Activated CD4-positive, alpha-beta T cell treated with anti-CD3 and anti-CD28 coated beads, Interleukin-2, amount 50 U/mL, for 16 hours (primary cell): ENCODE measurements around the gene BIN2.

Source experiments
- DNase-seq: peaks from one replicate; pipeline ENCODE4 v3.0.0-alpha.2; 2020

Gene BIN2

GRCh38 chr12:51323966-51324895 lies at the start of gene BIN2:
Gene BIN2, minus strand, starts transcription at chr12:51324174. Its CDS starts 72 bp downstream, at chr12:51324102.
- peak; percentile 79 for DNase-seq

DNA sequence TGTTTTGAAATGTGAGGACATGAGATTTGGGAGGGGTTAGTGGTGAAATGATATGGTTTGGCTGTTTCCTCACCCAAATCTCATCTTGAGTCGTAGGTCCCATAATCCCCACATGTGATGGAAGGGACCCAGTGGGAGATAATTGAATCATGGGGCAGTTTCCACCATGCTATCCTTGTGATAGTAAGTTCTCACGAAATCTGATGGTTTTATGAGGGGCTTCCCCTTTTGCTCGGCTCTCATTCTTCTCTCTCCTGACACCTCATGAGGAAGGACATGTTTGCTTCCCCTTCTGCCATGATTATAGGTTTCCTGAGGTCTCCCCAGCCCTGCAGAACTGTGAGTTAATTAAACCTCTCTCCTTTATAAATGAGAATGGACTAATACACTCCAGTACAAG lies 49.2 kb upstream of the BIN2 start:
- no peak for DNase-seq

DNA sequence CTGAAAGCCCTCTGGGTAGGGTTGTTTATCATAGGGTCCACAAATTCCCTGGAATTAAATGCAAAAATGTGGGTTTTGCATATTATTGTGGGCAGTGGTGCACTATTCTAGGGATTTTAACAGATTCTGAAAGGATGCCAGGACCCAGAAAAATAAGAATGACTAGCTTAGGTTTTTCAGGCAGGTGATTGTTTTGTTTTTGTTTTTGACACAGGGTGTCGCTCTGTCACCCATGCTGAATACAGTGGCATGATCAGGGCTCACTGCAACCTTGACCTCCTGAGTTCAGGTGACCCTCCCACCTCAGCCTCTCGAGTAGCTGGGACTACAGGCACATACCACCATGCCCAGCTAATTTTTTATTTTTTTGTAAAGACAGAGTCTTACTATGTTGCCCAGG lies 48.0 kb upstream of the BIN2 start:
- DNase-seq: no peak

DNA sequence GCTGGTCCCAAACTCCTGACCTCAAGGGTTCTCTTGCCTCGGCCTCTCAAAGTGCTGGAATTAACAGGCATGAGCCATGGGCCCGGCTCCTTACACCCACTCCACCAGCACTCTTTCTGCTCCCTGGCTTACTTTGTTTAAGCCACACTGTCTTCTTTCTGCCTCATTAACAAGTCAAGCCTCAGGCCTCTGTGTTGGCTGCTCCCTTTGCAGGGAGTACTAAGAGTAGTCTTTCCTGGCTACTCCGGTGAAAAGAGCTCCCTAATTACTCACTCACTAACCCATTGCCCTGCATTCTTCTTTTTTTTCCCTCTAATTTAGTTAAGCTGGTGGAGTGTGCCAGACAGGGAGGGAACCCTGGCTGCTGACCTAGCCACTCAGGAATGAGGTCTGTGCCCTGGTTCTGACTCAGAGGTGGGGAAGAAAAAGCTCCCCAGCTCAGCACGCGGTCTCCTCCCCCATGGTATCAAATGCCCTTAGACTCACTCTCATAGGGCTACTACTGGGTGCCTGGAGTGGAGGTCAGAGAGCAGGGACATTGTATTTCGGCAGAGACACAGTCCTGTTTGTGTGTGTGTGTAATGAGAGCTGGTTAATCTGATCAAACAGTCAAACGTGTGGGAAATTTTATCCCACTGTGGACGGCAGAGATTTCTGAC lies 47.5 kb upstream of the BIN2 start:
- DNase-seq: no peak

- no peak for DNase-seq
Measured at GRCh38 chr12:51370667-51371066, 46.7 kb upstream of the BIN2 start.

DNA sequence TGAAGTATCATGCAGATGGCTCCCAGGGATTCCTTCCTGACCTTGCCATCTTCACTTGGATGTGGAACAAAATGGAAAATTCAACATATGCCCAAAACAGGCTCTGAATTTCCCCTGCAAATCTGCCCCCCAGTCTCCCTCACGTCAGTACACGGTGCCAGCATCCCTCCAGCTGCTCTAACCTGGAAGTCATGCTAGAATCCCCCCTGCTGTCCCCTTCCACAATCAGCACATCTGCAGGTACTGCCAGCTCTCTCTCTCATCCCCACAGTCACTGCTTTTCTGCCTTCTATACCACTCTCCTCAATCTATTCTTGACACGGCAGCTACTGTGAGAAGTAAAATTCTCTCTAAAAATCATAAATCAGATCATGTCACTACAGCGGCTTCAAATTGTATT lies 45.6 kb upstream of the BIN2 start:
- DNase-seq: no peak

DNA sequence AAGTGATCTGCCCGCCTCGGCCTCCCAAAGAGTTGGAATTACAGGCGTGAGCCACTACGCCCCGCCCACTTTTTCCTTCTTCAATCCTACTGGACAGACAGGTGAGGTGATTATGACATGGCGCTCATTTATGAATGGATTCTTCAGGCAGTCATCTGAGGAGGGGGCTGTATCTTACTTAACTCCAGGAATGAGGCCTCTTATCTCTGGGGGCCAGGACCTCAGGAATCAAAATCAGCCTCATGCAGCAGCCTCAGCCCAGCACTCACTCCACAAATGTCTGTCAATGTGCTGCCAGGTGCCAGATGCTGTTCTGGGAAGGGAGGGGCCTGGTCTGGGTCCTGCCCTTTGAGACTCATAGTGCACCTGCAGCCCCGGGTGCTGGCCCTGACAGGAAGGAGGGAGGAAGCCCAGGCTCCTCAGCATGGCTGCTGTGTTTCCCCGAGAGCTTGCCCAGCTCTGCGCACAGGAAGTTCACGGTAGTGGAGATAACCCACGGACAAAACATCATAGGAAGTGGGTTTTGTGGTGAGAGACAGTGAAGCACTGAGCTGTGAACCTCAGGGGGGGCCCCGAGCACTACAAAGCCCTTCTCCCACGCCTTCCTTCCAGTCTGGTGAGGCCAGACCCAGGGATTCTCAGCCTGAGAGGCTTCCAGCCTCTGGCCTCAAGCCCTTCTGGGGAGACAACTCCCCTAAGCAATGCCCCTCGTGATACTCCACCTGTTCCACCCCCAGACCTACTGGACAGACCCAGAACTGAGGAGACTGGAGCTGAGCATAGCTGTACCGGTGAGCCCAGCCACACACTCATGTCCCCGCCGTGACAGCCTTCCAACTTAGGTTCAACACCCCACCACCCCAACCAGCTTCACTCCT lies 44.9 kb upstream of the BIN2 start:
- peak; percentile 95 for DNase-seq

GRCh38 chr12:51365276-51365675 lies 41.3 kb upstream of the BIN2 start:
- no peak for DNase-seq

GRCh38 chr12:51364001-51364400 lies 40.0 kb upstream of the BIN2 start:
- no peak for DNase-seq

DNA sequence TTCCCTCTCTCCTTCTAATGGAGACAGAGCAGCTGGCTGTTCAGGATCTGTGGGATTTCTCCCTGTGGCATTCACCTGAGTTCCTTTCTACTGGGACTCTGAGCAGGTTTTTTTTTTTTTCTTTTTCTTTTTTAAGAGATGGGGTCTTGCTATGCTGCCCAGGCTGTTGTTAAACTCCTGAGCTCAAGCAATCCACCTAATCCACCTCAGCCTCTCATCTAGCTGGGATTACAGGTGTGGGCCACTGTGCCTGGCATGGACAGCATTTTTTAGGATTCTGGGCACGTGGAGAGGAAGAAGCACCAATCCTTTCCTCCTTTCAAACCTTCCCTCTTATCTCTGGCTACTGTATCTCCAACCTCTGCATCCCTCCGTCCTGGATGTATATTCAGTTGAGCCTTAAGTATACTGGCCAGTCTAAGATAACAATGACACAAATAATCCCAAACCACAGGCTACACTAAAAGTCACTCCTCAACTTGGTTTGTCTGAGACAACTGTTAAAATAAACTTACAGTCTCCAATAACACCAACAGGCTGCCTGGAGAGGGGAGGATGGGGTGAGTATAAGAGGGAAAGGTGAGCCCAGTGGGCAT lies 38.9 kb upstream of the BIN2 start:
- DNase-seq: no peak

DNA sequence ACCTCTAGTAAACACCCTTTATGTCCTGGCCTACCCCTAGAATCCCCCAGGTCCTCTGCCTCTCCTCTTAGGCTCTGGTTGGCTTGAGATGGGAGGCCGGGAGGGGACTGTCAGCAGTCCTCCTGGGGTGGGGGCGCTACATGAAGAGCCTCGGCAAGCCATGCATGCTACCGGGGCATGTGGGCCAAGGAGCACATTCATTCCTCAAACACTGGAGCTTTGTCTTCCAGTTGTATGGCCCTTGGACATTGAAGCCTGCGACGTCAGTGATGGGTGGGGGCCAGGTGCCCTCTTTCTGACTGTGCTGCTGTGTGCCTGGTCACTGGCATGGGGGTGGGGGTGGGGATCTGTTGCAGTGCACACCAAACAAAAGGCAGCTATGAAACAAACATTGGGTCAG lies 38.3 kb upstream of the BIN2 start:
- no peak for DNase-seq

DNA sequence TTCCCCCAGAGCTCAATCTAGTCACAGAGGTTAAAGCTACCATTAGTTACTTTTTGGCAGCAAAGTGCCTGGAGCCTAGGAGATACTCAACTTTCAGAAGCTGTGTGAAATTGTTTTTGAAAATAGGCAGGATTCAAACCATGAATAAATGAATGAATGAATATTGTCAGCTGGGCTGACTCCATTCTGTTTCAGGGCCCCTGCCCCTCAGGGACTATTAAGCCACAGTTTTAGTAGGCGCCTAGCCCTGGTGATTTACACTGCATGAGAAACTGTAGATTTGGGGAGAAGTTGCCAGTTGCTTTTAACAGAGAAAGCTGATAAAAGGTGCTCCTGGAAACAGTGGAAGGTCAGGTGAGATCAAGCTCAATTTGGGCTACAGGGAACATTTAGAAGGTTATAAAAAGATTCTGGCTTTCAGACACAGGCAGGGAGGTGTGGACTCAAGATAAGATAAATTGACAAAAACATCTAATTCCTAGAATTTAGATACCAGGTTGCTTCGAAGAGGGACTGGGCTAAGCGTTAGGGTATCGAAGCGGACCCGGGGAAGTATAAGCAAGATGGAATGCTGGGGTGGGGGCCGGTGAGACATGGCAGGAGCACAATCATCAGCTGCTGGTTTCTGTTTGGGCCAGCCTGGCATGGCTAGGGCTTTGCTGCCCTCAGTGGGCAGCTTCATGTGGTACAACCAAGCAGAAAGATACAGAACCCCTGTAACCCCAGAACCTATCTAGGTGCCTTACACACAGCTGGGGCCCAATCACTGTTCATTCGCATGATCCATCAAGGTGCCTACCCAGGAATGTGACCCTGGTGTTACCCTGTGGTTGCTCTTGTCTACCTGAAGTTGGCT lies 37.4 kb upstream of the BIN2 start:
- no peak for DNase-seq

- DNase-seq: no peak
Measured at GRCh38 chr12:51360315-51360714, 36.3 kb upstream of the BIN2 start.

DNA sequence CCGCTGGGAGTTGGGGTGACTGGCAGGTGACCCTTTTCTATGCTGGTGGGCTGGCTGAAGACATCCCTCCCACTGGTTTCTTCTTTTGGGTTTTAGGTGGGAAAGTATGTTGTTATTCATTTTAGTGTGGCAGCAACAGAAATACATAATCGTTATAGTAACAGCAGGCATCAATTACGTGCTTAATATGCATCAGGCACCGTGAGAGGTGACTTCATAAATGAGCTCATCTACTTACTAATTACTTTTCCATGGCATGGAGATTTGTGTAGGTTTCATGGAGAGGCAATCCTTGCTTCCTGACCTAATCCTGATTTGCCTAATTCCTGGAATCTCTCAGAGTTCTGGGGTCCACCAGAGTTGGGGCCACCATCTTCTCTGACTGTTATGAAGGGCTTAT lies 35.9 kb upstream of the BIN2 start:
- DNase-seq: no peak

- no peak for DNase-seq
Measured at GRCh38 chr12:51358496-51358895, 34.5 kb upstream of the BIN2 start.

DNA sequence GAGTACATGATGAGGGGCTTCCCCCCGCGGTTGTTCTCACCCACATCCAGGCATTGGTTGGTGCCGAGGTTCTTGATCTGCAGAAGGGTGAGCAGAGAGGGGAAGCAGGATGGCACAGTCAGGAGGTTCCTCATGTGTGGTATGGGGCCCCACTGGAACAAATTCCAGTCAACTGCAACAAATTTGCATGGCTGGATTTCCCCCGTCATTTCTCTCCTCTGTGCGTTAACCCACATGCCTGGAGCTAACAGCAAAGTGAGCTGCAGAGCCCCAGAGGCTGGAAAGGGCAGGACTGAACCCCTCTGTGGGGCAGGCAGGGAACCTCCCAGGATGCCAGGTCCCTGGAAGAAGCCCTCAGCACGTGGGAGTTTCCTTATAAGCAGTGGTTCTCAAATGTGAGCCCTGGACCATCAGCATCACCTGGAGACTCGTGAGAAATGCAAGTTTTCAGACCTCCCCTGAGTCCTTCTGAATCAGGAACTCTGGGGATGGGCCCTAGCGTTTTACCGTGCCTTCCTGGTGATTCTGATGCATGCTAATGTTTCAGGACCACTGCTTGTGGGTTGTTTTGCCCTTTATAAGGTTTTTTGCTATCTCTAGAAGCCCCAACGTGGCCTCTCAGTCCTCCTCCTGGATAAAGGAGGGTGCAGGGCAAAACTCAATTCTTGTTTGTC lies 33.5 kb upstream of the BIN2 start:
- no peak for DNase-seq

- peak; percentile 45 for DNase-seq
Measured at GRCh38 chr12:51351913-51352532, 28.0 kb upstream of the BIN2 start.

DNA sequence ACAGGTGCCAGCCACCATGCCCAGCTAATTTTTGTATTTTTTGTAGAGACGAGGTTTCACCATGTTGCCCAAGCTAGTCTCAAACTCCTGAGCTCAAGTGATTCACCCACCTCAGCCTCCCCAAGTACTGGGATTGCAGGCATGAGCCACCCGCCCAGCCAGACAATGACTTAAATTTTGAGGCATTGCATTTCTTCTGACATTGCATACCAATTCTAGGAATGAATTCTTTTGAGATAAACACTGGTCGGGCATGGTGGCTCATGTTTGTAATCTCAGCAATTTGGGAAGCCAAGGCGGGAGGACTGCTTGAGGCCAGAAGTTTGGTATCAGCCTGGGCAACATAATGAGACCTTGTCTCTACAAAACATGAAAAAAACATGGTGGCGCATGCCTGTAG lies 25.1 kb upstream of the BIN2 start:
- no peak for DNase-seq

DNA sequence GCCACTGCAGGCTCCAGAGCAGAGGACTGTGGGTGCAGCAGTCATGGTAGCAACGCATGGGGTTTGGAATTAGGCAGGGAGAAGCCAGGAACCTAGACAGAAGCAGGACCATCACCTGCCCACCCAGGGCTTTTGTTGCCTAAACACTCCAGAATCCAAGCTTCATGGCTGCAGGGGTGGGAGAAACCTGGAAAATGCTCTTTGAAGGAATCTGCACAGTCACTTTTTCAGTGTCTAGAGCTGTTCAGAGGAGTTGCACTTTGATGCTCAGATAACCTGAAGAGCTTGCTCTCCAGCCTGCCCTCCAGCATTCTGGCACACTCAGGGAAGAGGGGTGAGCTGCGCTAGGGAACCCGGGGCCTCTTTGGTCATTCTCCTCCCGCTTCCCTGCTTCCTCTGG lies 24.1 kb upstream of the BIN2 start:
- no peak for DNase-seq

DNA sequence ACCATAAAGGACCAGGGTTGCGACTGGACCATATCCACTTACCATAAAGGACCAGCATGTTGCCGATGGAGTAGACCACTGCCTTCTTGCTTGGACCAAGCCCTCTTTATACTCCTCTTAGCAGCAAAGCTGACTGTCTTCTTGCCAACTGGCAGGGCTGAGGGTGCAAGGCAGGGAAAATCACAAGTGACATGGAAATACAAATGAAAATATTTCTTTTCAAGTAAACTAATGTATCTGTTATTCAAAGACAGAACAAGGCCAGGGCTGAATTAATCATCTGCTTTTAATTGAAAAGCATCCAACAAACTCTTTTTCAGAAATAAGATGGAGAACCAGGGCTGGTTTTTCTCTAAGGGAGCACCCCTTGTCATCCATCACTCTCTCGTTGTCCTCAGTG lies 22.6 kb upstream of the BIN2 start, which contains the start of gene CELA1:
Gene CELA1, minus strand, starts transcription at position 99 of the 400 bp plus-strand sequence. Its CDS starts 41 bp downstream, at position 58.
- DNase-seq: no peak

DNA sequence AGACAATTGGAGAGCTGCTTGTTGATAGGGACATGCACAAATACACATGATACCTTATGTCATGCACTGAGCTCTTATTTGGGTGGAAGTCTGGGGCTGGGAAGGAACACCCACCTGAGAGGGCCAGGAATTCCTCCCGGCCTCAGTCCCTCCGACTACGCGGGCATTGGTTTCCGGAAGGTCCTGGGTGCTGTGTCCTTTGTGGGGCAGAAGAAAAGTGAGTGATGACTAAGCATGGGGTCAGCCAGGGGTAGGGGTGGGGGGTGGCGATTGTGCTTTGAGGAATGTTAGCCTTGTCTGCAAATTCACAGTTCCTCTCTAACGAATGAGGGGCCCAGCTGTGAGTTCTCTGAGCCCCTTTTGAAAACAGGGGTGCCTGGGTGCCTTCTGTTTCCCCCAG lies 21.7 kb upstream of the BIN2 start:
- no peak for DNase-seq
